ENCODE measurements around the gene CHD5. TPM values are rescaled to one million over a fixed set of nuclear protein-coding genes. Genes with fewer than 3 reads are reported as not detected.

The CHD5 gene
- total and polyA plus RNA-seq, 2 of the 4 experiments (the other 2 are of a cell fraction): under 0.01 to 0.09 TPM

GRCh38 chr1:6163191-6163972, 16.7 kb downstream of the CHD5 start:
- Histone ChIP-seq H2AK5ac (ENCODE audit: low read depth, low read length) (no peak overlapping the region), H3K4ac (ENCODE audit: low read depth, low read length) (no peak overlapping the region), H2BK20ac (ENCODE audit: low read depth, low read length) (no peak overlapping the region), H2BK120ac (ENCODE audit: low read depth, low read length) (no peak overlapping the region), H3K27me3 (ENCODE audit: control insufficient read depth, insufficient read depth, low read length) (peaks cover 41% of the 10 kb centered on the region; the same call in 1 of the 2 replicates), H4K5ac (ENCODE audit: low read depth, low read length) (no peak overlapping the region), H3K9me3 (ENCODE audit: control insufficient read depth, insufficient read depth, low read length) (no peaks in the 10 kb centered on the region), H3K18ac (ENCODE audit: low read depth, low read length) (no peak overlapping the region), H4K20me1 (ENCODE audit: insufficient read depth, low read length) (peaks cover 3% of the 10 kb centered on the region; the same call in 1 of the 2 replicates), H3K56ac (ENCODE audit: extremely low read depth, insufficient read depth, low read length) (no peak overlapping the region), H3K4me2 (ENCODE audit: low read depth, low read length) (no peak overlapping the region), H3K27ac (ENCODE audit: insufficient read depth, low read length) (no peak overlapping the region), H2BK5ac (ENCODE audit: low read depth, low read length, poor library complexity, severe bottlenecking) (no peak overlapping the region), H4K8ac (ENCODE audit: low read depth in 2 of 2, low read length in 2 of 2) (no peak overlapping the region), H3K9ac (ENCODE audit: low read depth, low read length) (no peak overlapping the region), H3K23ac (ENCODE audit: low read depth, low read length) (no peak overlapping the region), H3K14ac (replicated peaks; ENCODE audit: low read depth, low read length) (no peak overlapping the region), H3K36me3 (ENCODE audit: control insufficient read depth, insufficient read depth, low read length) (no peaks in the 10 kb centered on the region), H3K4me3 (ENCODE audit: insufficient read depth, low read depth, low read length) (no peak overlapping the region), H3K9me1 (ENCODE audit: insufficient read depth, low read length) (no peaks in the 10 kb centered on the region), H2BK15ac (ENCODE audit: low read depth, low read length) (no peak overlapping the region), H2AK9ac (replicated peaks; ENCODE audit: low read depth, low read length, poor library complexity) (no peak overlapping the region), H3K4me1 (ENCODE audit: control insufficient read depth, insufficient read depth, low read length) (no peaks in the 10 kb centered on the region), H3K79me1 (ENCODE audit: low read depth in 1 of 2, low read length in 2 of 2) (no peaks in the 10 kb centered on the region), H4K91ac (ENCODE audit: insufficient read depth, low read depth, low read length) (no peak overlapping the region), H2AFZ (replicated peaks; ENCODE audit: low read length, poor library complexity) (peak overlapping the region; percentile 11)
- ChIA-PET CTCF (no interaction called here), POLR2A (ENCODE audit: unreplicated experiment) (no interaction called here)
- dilution Hi-C loops (cut with HindIII; ENCODE audit: low sequenced_read_pairs, unreplicated experiment): no loop called here
- intact Hi-C loops (cut with micrococcal nuclease): no loop called here
- BruUV-seq (replicated peaks): no TSS peak
- no peak for TF ChIP-seq RFX5 (IDR thresholded peaks at IDR 0.05; ENCODE audit: low read depth, low read length)
- no peak for TF ChIP-seq MAZ (IDR thresholded peaks at IDR 0.05; ENCODE audit: borderline replicate concordance, low read depth, low read length)
- no peak for TF ChIP-seq USF2 (IDR thresholded peaks at IDR 0.05; ENCODE audit: low read depth, low read length)
- TF ChIP-seq SMC3 (IDR thresholded peaks at IDR 0.05; ENCODE audit: low read depth, low read length): no peak
- no peak for TF ChIP-seq BHLHE40 (IDR thresholded peaks at IDR 0.05; ENCODE audit: low read depth, low read length)
- TF ChIP-seq RCOR1 (IDR thresholded peaks at IDR 0.05; ENCODE audit: insufficient replicate concordance, low read length): no peak
- TF ChIP-seq MXI1 (IDR thresholded peaks at IDR 0.05; ENCODE audit: borderline replicate concordance, low read depth, low read length): no peak
- no peak for TF ChIP-seq CEBPB (IDR thresholded peaks at IDR 0.05; ENCODE audit: low read depth, low read length)
- TF ChIP-seq ELK1 (IDR thresholded peaks at IDR 0.05; ENCODE audit: borderline replicate concordance, low read depth, low read length): no peak
- no peak for TF ChIP-seq CTCF (conservative IDR thresholded peaks at IDR 0.05; ENCODE audit: low read depth, low read length)
- TF ChIP-seq FOS (IDR thresholded peaks at IDR 0.05; ENCODE audit: low read depth, low read length): no peak
- no peak for TF ChIP-seq RAD21 (IDR thresholded peaks at IDR 0.05; ENCODE audit: low read length)
- no peak for TF ChIP-seq POLR2A (IDR thresholded peaks at IDR 0.05; ENCODE audit: low read depth, low read length)
- no peak for TF ChIP-seq NFE2L2 (IDR thresholded peaks at IDR 0.05; ENCODE audit: low read depth, low read length)
- TF ChIP-seq MAFK (IDR thresholded peaks at IDR 0.05; ENCODE audit: low read depth, low read length): no peak
- TF ChIP-seq CHD1 (IDR thresholded peaks at IDR 0.05; ENCODE audit: low read depth, low read length): no peak
- in situ Hi-C loops (cut with MboI; ENCODE audit: low sequenced_read_pairs): no loop called here
- no peak for ATAC-seq (ENCODE audit: low read depth)
- 54% methylated on average over 6 of the region's 15 CpGs; no CpG with 5 or more reads in 1 of the 2 experiments for WGBS, 2 experiments (ENCODE audit: extremely low coverage in 2 of 2, insufficient read length in 1 of 2)
- no peak for DNase-seq

Data from IMR-90 (cell line).